CD4-positive, alpha-beta T cell treated with Interferon alpha-2 for 1 hour (primary cell): ENCODE measurements around the gene CHP1.
"Not testable (repeated sequence)": the region's sequence is repeated elsewhere in the genome, so short reads cannot be mapped to it uniquely, and the experiment has no call there.

Experiments used
- DNase-seq, 2 donors: peaks; one replicate each; pipeline ENCODE4 v3.0.0-alpha.2; 2020 to 2022

CHP1 gene

GRCh38 chr15:41258750-41259471, 27.8 kb downstream of the CHP1 start:
- DNase-seq, result no peak

DNA sequence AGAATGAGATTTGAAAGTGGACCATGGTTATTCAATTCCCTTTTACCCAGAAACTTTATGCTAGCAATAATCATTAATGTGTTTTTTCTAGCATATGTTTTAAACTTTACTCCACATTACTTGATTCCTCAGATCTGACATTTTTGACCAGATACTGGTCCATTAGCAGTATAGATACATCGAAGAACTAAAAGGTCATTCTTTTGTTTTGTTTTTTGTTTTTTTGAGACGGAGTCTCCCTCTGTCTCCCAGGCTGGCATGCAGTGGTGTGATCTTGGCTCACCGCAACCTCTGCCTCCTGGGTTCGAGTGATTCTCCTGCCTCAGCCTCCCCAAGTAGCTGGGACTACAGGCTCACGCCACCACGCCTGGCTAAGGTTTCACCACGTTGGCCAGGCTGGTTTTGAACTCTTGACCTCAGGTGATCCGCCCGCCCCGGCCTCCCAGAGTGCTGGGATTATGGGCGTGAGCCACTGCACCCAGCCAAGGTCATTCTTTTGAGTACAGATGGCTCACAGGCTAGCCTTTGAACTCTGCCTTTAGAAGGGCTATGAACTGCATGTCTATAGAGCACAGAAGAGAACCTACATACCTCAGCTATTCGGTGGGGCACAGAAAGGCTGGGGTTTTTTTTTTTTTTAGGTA, 28.6 kb downstream of the CHP1 start:
- no peak for DNase-seq

- not testable (repeated sequence) for DNase-seq
Observed at GRCh38 chr15:41260924-41261323, 29.9 kb downstream of the CHP1 start.

- no peak for DNase-seq
Observed at GRCh38 chr15:41262571-41262970, 31.5 kb downstream of the CHP1 start.

- no peak for DNase-seq
Observed at GRCh38 chr15:41263891-41264351, 32.9 kb downstream of the CHP1 start.

DNA sequence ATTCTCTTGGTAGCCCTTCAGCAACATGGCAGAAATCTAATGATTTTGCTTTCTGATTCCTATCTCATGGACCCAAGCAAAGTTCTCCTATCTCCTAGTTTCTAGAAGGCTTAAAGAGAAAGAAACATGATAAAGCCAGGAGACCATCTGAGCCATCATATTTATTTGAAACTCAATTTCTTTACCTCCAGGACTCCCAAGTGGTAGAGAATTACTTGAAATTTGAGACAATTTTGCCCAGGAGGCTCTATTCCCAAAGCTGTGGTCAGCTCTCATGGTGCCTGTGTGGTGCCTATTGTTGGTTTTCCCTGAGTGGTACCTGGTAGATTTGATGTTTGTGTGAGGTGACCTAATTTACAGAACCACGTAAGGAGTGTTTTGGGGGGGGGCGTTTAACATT, 38.8 kb downstream of the CHP1 start:
- DNase-seq, result no peak

GRCh38 chr15:41276831-41277230, 45.8 kb downstream of the CHP1 start:
- no peak for DNase-seq

GRCh38 chr15:41278319-41278718, 47.3 kb downstream of the CHP1 start:
- DNase-seq, result no peak

- DNase-seq, result no peak
Observed at GRCh38 chr15:41279535-41280283, 48.6 kb downstream of the CHP1 start.

DNA sequence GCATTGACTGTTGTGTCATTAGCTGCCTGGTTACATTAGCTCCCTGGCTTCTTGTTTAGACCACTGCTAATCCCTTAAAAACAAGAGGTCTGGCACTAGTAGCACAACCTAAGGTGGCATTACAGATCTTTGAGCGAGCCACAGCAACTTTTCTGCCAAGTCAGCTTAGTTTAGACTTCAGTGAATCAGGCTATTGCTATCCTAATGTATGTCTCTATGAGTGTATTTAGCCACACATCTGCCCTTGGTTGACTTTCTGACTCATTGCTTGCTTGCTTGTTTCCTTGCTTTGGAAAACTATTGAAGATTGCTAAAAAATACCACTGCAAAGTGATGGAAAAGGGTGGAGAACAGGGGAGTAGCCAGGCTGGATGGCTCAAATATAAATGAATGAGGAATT, 50.2 kb downstream of the CHP1 start:
- DNase-seq, result no peak

DNA sequence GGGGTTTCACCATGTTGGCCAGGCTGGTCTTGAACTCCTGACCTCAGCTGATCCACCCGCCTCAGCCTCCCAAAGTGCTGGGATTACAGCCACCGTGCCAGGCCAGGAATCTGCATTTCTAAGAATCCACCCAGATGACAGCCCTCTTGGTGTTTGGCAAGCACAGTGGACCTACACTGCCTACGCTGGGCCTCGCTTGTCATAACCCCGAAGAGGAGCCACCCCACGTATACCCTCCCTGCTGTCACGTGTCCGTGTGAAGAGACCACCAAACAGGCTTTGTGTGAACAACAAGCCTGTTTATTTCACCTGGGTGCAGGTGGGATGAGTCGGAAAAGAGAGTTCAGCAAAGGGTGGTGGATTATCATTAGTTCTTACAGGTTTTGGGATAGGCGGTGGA, 51.4 kb downstream of the CHP1 start:
- DNase-seq, result not testable (repeated sequence)

- DNase-seq, result not testable (repeated sequence)
Observed at GRCh38 chr15:41282980-41283652, 52.0 kb downstream of the CHP1 start.

- peak; percentile 98 to 99 for DNase-seq
Observed at GRCh38 chr15:41283653-41284426, 52.8 kb downstream of the CHP1 start.

- DNase-seq, result peak in 1 of 2 donors; percentile 56
Observed at GRCh38 chr15:41284427-41285177, 53.5 kb downstream of the CHP1 start.

DNA sequence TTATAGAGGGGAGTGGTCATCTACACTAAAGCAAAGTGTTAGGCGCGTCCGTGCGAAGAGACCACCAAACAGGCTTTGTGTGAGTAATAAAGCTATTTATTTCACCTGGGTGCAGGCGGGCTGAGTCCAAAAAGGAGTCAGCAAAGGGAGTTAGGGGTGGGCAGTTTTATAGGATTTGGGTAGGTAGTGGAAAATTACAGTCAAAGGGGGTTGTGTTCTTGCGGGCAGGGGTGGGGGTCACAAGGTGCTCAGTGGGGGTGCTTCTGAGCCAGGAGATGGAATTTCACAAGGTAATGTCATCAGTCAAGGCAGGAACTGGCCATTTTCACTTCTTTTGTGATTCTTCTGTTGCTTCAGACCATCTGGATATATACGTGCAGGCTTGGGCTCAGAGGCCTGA, 54.2 kb downstream of the CHP1 start:
- DNase-seq, result no peak

GRCh38 chr15:41286665-41287333, 55.7 kb downstream of the CHP1 start:
- no peak for DNase-seq

DNA sequence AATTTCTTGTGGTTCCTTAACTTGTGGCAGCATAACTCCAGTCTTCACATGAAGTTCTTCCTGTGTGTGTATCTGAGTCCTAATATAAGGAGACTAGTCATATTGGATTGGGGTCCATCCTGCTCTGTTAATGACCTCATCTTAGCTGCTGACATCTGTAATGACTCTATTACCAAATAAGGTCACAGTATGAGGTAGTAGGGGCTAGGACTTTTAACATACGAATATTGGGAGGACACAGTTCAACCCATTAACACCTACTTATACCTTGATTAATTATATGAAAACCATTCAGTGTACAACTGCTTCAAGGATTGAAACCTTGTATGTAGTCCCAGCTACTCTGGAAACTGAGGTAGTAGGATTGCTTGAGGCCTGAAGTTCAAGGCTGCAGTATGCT, 57.4 kb downstream of the CHP1 start:
- DNase-seq, result no peak

DNA sequence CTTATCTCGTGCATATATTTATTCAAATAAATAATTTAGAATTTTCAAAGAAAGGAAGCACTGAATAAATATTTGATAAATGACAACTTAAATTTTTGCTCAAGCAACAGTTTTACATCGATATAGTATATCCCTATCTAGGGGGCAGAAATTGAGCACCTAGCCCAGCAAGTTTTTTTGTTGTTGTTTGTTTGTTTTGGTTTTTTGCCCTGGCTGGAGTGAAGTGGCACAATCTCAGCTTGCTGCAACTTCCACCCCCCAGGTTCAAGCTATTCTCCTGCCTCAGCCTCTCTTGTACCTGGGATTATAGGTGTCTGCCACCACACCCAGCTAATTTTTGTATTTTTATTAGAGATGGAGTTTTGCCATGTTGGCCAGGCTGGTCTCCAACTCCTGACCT, 58.9 kb downstream of the CHP1 start:
- no peak for DNase-seq

DNA sequence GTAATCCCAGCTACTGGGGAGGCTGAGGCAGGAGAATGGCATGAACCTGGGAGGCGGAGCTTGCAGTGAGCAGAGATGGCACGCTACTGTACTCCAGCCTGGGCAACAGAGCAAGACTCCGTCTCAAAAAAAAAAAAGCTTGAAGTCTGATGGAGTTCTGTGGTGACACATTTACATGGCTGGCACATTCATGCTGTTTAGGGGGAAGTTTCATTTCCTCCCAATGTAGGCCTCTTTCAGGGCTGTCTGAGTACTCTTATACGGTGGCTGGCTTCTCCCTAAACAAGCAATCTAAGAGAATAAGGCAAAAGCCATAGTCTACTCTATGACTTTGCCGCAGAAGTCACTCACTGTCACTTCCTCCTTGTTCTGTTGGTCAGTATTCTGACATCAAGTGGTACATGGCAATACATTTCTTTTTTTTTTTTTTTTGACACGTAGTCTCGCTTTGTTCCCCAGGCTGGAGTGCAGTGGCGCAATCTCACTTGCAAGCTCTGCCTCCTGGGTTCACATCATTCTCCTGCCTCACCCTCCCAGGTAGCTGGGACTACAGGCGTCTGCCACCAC, 60.1 kb downstream of the CHP1 start:
- peak in 1 of 2 donors; percentile 58 for DNase-seq

- no peak for DNase-seq
Observed at GRCh38 chr15:41292521-41292920, 61.5 kb downstream of the CHP1 start.

DNA sequence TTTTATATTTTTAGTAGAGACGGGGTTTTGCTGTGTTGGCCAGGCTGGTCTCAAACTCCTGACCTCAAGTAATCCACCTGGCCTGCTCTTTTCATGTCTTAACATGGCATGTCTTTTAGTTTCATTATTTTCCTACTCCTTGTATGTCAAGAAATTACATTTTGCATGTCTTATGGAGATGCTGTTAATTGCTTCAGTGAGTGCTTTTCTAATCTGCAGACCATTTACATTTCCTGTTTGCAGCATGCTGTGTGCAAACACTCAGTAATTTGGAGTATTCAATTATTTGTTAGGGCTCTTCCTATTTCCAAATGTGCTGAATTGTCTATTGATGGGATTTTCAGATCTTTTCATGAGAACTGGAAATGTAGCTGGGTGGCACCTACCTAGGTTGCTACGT, 70.1 kb downstream of the CHP1 start:
- not testable (repeated sequence) for DNase-seq
